Measurements from ENCODE around the gene ZFP14. TPM values are rescaled to one million over a fixed set of nuclear protein-coding genes. Genes with fewer than 3 reads are reported as not detected.

Gene ZFP14
- total RNA-seq, 1 experiment from 2014 or later, result 4.6 TPM

GRCh38 chr19:36392916-36393673 is 14.1 kb upstream of the ZFP14 start:
- Mint-ChIP-seq H3K27ac (ENCODE audit: unreplicated experiment) (no peak overlapping the region), H3K9me3 (ENCODE audit: low read depth, unreplicated experiment) (peaks cover 31% of the 10 kb centered on the region), H3K27me3 (ENCODE audit: unreplicated experiment) (no peaks in the 10 kb centered on the region), H3K36me3 (ENCODE audit: insufficient read depth, unreplicated experiment) (no peaks in the 10 kb centered on the region), H3K4me1 (ENCODE audit: low read depth, unreplicated experiment) (no peaks in the 10 kb centered on the region), H3K4me3 (ENCODE audit: low read depth, unreplicated experiment) (no peak overlapping the region)
- CTCF ChIA-PET, result no interaction called here
- TF ChIP-seq CTCF (IDR thresholded peaks at IDR 0.05; ENCODE audit: unreplicated experiment), result no peak
- no TSS peak for BruUV-seq (replicated peaks)
- DNase-seq, result no peak
- intact Hi-C loops (cut with micrococcal nuclease; ENCODE audit: unreplicated experiment), result no loop called here

DNA sequence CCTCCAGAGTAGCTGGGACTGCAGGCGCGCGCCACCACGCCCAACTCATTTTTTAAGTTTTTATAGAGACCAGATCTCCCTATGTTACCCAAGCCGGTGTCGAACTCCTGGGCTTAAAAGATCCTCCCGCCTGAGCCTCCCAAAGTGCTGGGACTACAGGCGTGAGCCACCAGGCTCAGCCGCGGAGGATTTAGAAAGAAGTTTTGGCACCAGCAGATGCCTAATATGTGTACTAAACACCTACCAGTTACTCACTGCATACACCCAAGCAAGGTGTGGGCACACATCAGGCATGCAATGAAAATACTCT is 464 bp upstream of the ZFP14 start:
- intact Hi-C loops (cut with micrococcal nuclease; ENCODE audit: unreplicated experiment), result no loop called here
- peaks cover 23% of the 10 kb centered on the region for H3K36me3 Mint-ChIP-seq (ENCODE audit: insufficient read depth, unreplicated experiment)
- no TSS peak for BruUV-seq (replicated peaks)
- CTCF ChIA-PET, result no interaction called here
- peaks cover 13% of the 10 kb centered on the region for H3K4me1 Mint-ChIP-seq (ENCODE audit: low read depth, unreplicated experiment)
- no peak for TF ChIP-seq CTCF (IDR thresholded peaks at IDR 0.05; ENCODE audit: unreplicated experiment)
- no peak overlapping the region for H3K27ac Mint-ChIP-seq (ENCODE audit: unreplicated experiment)
- no peak for DNase-seq
- H3K4me3 Mint-ChIP-seq (ENCODE audit: low read depth, unreplicated experiment), result peak overlapping the region; percentile 73
- H3K9me3 Mint-ChIP-seq (ENCODE audit: low read depth, unreplicated experiment), result peaks cover 8% of the 10 kb centered on the region
- H3K27me3 Mint-ChIP-seq (ENCODE audit: unreplicated experiment), result no peaks in the 10 kb centered on the region

- Mint-ChIP-seq H3K36me3 (ENCODE audit: insufficient read depth, unreplicated experiment) (peaks cover 23% of the 10 kb centered on the region), H3K4me1 (ENCODE audit: low read depth, unreplicated experiment) (peaks cover 13% of the 10 kb centered on the region), H3K9me3 (ENCODE audit: low read depth, unreplicated experiment) (peaks cover 5% of the 10 kb centered on the region), H3K27ac (ENCODE audit: unreplicated experiment) (peak overlapping the region; percentile 40), H3K27me3 (ENCODE audit: unreplicated experiment) (no peaks in the 10 kb centered on the region), H3K4me3 (ENCODE audit: low read depth, unreplicated experiment) (peak overlapping the region; percentile 73)
- CTCF ChIA-PET, result interaction anchor here (1.0 kb wide), 1 partner anchor 19 kb away, joined by 4 read pairs; no protein-coding TSS in a partner anchor
- no TSS peak for BruUV-seq (replicated peaks)
- TF ChIP-seq CTCF (IDR thresholded peaks at IDR 0.05; ENCODE audit: unreplicated experiment), result no peak
- intact Hi-C loops (cut with micrococcal nuclease; ENCODE audit: unreplicated experiment), result no loop called here
- DNase-seq, result no peak
These were observed 1.3 kb downstream of the ZFP14 start for GRCh38 chr19:36377541-36378178.

GRCh38 chr19:36373638-36374156 is 5.3 kb downstream of the ZFP14 start:
- peaks cover 10% of the 10 kb centered on the region for H3K9me3 Mint-ChIP-seq (ENCODE audit: low read depth, unreplicated experiment)
- no peak overlapping the region for H3K27ac Mint-ChIP-seq (ENCODE audit: unreplicated experiment)

More at GRCh38 chr19:36373638-36374156, 5.3 kb downstream of the ZFP14 start:
- Mint-ChIP-seq H3K27me3 (ENCODE audit: unreplicated experiment) (no peaks in the 10 kb centered on the region), H3K36me3 (ENCODE audit: insufficient read depth, unreplicated experiment) (peaks cover 12% of the 10 kb centered on the region), H3K4me1 (ENCODE audit: low read depth, unreplicated experiment) (peaks cover 13% of the 10 kb centered on the region), H3K4me3 (ENCODE audit: low read depth, unreplicated experiment) (no peak overlapping the region)
- CTCF ChIA-PET, result no interaction called here
- intact Hi-C loops (cut with micrococcal nuclease; ENCODE audit: unreplicated experiment), result no loop called here
- no peak for DNase-seq
- no TSS peak for BruUV-seq (replicated peaks)
- TF ChIP-seq CTCF (IDR thresholded peaks at IDR 0.05; ENCODE audit: unreplicated experiment), result no peak

All from Calu3 (cell line).